Umbilical cord (tissue), 2 donors: ENCODE data around the gene RBMS2. TPM values are rescaled to one million over a fixed set of nuclear protein-coding genes. Genes with fewer than 3 reads are reported as not detected.
"Not testable (repeated sequence)": the region's sequence is repeated elsewhere in the genome, so short reads cannot be mapped to it uniquely, and the experiment has no call there.

Experiments
- DNase-seq: peaks from one replicate; pipeline ENCODE4 v3.0.0-alpha.2; 2015; ENCODE audit warnings: low spot score
- total RNA-seq: library from RNA; depleted of rRNA; stranded (reverse); fragments of >200 nt; gene quantifications from one replicate; pipeline ENCODE4 v1.2.3, GENCODE V29; 2014; ENCODE audit warnings: low replicate concordance; ENCODE audit not compliant: insufficient read depth

The RBMS2 gene
- total RNA-seq, 1 donor from 2014 or later: 14.2 TPM

DNA sequence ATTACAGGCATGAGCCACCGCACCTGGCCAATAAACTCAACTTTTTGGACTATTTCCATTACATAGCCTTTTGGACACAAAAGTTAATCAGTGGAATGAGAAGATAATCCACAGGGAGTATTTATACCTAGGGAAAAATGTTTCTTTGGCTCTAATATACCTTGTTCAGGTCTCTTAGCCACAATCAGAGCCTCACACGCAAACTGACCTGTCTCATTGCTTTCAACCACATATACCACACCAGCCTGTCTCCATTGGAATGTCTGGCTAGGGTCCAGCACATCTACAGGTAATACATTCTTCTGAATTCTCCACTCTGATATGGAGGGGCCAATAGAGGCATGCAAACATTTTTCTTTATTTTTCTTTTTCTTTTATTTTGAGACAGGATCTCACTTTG, 3.8 kb upstream of the RBMS2 start:
- peak; percentile 12 for DNase-seq

DNA sequence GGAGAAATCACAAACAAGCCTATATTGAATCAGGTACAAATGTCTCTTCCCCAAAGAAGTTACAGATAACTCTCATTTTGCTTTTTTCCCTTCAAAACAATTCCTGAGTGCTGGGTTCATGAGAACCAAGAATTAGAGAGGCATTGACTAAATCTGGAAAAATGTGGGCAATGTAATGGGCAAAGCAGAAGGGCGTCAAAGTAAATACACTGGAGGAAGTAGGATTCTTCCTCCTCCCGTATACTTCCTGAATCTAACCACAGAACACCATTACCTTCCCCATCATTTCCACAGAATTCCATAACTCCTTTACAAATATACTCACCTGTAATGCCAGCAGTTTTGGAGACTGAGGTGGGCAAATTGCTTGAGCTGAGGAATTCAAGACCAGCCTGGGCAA, 3.0 kb upstream of the RBMS2 start:
- no peak for DNase-seq

DNA sequence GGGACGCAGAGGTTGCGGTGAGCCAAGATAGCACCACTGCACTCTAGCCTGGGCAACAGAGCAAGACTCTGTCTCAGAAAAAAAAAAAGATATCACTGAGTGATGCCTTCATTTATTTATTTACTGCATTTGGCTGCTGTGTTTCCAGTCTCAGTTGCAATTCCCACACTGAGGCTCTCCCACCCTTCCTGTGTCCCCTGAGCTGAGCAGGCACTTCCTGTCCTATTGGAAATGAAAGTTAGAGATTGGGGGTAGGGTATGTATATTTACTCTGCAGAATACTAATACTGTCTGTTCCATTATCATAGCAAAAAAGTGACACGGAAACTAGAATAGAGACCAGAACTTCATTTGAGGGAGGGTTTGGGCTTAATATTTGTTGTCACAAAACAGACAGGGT, 1.6 kb upstream of the RBMS2 start:
- DNase-seq: no peak

DNA sequence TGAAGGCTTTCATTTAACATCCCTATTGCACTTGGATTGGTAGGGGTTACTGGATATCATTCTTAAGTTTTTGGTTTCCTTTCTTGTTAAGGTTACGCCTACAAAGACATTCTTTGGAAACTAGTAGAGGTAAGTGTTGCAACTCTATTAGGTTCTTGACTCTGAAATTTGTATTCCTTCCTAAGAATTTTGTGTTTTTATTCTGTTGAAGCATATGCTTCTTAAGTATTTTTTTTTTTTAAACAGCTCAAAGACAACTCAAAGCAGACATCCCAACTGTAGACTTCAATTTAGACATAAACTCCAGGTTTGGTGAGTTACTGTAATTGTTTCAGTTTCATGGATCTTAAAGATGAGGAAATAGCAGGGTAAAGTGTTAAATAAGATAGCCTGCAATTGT, 1.1 kb upstream of the RBMS2 start:
- DNase-seq: peak; percentile 17

- DNase-seq: no peak
Measured at GRCh38 chr12:56521209-56521589, 421 bp upstream of the RBMS2 start.

DNA sequence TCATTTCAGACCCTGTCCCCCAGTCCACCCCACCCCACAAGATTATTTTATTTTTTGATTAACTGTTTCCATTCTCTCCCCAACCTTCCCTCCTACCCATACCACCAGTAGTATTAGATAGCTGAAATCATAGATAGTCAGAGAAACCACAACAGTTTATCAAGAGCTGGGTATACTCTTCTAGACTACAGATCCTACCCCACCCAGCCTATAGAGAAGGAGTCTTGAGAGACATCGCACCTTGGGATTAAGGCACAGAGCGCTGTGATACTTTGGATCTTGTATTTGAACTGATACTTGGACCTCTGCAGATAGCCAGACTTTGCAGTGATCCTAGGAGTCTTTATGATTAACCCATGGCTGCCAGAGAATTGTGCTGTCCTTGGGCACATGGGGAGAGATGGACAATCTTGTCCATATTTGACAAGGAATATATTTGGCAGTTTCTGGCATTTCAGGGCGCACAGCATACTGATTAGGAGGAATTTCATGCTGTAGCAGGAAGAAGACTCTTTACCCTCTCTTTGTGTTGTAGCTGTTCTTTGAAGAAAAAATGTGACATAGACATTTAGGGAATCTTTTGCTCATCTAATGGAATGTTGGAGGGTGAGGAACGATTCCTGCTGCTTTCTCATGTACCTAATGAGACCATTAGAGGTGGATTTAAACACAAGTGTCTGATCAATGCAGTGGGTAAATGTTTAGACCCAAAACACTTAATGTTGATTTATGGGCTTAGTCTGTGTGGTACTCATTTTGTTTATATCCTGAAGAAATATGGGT, 982 bp downstream of the RBMS2 start:
- peak; percentile 59 for DNase-seq

DNA sequence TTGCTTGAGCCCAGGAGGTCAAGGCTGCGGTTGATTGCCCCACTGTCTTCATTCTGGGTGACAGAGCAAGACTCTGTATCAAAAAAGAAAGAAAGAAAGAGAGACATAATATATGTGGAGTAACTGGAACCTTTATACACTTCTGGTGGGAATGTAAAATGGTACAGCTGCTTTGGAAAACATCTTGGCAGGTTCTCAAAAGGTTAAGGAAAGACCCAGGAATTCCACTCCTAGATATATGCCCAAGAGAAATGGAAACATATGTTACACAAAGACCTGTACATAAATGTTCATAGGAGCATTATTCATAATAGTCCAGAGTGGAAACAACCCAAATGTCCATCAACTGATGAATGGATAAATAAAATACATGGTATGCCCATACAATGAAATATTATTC, 7.2 kb downstream of the RBMS2 start:
- no peak for DNase-seq

DNA sequence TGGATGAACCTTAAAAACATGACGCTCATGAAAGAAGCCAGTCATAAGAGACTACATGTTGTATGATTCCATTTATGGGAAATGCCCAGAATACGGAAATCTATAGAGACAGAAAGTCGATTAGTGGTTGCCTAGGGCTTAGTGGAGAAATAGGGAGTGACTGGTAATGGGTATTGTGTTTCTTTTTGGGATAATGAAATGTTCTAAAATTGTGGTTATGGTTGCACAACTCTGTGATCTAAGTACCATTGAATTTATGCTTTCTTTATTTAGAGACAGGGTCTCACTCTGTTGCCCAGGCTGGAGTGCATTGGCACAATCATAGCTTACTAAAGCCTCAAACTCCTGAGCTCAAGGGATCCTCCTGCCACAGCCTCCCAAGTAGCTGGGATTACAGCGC, 8.0 kb downstream of the RBMS2 start:
- no peak for DNase-seq

DNA sequence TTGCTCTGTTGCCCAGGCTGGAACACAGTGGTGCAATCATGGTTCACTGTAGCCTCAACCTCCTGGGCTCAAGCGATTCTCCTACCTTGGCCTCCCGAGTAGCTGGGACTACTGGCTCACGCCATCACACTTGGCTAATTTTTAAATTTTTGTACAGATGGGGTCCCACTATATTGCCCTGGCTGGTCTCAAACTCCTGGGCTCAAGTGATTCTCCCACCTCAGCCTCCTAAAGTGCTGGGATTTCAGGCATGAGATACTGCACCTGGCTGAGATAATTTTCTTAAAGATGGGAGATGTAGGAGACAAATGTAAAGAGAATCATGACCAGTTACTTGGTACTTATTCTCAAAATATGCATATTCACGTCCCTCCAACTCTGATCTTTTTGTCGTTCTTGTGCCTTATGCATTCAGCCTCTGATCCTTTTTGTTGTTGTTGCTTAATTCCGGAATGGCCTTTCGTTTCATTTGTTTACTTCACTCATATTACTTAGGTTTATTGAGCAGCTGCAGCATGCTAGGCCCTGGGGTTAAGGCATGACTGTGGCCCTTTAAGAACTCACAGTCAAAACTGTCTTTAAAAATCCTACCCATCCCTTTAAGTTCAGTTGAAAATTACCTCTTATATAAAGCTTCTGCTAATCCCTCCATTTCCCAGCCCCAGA, 8.9 kb downstream of the RBMS2 start:
- no peak for DNase-seq

DNA sequence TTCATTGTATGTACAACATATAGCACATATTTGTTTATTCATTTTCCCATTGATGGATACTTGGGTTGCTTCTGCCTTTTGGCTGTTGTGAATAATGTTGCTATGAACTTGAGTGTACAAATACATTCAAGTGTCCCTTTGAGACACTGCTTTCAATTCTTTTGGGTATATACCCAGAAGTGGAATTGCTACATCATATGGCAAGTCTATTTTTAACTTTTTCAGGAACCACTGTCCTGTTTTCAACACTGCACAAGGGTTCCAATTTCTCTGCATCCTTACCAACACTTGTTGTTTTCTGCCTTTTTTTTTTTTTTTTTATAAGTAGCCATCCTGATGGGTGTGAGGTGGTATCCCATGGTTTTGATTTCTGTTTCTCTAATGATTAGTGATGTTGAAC, 15.9 kb downstream of the RBMS2 start:
- DNase-seq: no peak

GRCh38 chr12:56541631-56542030, 20.0 kb downstream of the RBMS2 start:
- DNase-seq: peak; percentile 26

- no peak for DNase-seq
Measured at GRCh38 chr12:56542164-56542563, 20.5 kb downstream of the RBMS2 start.

DNA sequence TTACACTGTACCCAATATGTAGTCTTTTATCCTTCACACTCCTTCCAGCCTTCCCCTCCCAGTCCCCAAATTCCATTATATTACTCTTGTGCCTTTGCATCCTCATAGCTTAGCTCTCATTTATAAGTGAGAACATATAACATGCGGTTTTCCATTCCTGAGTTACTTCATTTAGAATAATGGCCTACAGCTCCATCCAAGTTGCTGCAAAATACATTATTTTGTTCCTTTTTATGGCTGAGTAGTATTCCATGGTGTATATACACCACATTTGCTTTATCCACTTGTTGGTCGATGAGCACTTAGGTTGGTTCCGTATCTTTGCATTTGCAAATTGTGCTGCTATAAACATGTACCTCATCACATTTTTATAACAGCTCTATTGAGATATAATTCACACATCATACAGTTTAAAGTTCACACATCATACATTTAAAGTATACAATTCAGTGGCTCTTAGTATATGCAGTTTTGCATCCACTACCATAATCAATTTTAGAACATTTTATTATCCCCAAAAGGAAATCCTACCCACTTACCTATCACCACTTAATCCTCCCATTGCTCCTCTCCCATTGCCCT, 23.5 kb downstream of the RBMS2 start:
- no peak for DNase-seq

DNA sequence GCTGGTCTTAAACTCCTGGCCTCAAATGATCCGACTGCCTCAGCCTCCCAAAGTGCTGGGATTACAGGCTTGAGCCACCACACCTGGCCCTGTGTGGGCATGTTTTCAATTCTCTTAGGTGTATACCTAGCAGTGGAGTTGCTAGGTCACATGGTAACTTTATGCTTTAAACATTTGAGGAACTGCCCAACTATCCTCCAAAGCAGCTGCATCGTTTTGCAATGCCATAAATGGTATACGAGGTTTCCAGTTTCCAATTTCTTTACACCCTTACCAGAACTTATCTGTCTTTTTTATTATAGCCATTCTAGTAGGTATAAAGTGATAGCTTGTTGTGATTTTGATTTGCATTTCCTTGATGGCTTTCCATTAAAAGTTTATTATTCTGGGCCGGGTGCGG, 25.1 kb downstream of the RBMS2 start:
- DNase-seq: no peak

DNA sequence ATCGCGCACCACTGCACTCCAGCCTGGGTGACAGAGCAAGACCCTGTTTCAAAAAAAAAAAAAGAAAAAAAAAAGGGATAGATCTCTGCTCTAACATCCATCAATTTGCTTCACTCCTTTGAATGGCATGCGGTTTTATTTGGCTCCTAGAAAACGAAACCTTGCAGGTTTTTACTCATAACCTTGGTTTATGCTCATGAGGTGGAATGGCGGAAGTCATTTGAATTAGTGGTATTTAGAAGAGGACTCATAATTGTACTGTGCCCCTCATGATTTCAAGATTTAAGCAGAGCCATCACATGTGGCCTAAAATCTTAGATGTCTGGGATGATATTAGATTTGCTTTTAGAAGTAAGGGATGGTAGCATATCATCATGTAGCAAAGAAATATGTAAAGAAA, 29.4 kb downstream of the RBMS2 start:
- DNase-seq: no peak

DNA sequence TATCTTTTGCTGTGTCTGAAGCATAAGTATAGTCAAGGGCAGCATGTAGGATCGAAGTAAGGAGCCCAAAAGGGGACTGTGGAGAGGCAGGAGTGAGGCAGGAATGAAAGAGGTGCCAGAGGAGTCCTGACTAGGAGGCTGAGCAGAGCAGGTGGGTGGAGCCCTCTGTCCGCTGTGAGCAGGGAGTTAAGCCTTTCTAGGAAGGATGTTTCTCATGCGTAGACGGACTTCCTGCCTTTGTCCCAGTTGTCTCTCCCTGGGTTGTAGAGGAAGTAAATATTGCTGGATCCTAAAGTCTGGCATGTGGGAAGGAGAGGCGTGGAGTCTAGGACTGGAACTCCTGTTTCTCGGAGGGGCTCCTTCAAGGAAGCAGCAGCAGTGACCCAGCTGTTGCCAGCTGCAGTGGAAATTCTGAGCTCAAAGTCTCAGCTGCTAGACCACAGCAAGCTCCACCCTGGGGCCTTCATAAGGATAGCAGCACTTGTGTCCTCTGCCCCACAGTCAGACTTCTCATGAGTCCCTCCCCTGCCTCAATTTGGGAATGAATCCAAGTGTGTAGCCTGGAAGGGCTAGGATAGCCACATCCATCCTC, 44.0 kb downstream of the RBMS2 start:
- peak; percentile 99 for DNase-seq

- no peak for DNase-seq
Measured at GRCh38 chr12:56568146-56568545, 46.5 kb downstream of the RBMS2 start.

- peak; percentile 96 for DNase-seq
Measured at GRCh38 chr12:56571121-56571520, 49.5 kb downstream of the RBMS2 start.

- DNase-seq: no peak
Measured at GRCh38 chr12:56572288-56572687, 50.7 kb downstream of the RBMS2 start.

GRCh38 chr12:56574210-56574609, 52.6 kb downstream of the RBMS2 start:
- no peak for DNase-seq

DNA sequence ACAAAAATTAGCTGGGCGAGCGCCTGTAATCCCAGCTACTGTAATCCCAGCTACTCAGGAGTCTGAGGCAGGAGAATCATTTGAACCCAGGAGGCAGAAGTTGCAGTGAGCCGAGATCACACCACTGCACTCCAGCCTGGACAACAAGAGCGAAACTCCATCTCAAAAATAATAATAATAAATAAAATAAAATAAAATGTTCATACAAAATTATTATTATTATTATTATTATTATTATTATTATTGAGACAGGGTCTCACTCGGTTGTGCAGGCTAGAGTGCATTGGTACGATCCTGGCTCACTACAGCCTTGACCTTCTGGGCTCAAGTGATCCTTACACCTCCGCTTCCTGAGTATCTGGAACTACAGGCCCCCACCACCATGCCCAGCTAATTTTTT, 55.6 kb downstream of the RBMS2 start:
- DNase-seq: not testable (repeated sequence)

GRCh38 chr12:56578983-56579546, 57.4 kb downstream of the RBMS2 start:
- DNase-seq: no peak
